ENCODE measurements around the gene SPSB3. TPM values are rescaled to one million over a fixed set of nuclear protein-coding genes. Genes with fewer than 3 reads are reported as not detected.

The SPSB3 gene
- total RNA-seq, 2 experiments from 2014 or later, result 21.4 to 22.1 TPM

GRCh38 chr16:1779741-1780676 is 2.4 kb downstream of the SPSB3 start:
- POLR2A ChIA-PET, result no interaction called here
- CTCF ChIA-PET, result interaction anchor here (0.9 kb wide), 1 partner anchor 411 kb away, joined by 3 read pairs; no protein-coding TSS in a partner anchor

- POLR2A ChIA-PET, result no interaction called here
Measured at GRCh38 chr16:1779234-1779701, 3.1 kb downstream of the SPSB3 start.

GRCh38 chr16:1778200-1779179 is 3.9 kb downstream of the SPSB3 start:
- CTCF ChIA-PET, result no interaction called here
- POLR2A ChIA-PET, result interaction anchor here (0.6 kb wide), 1 partner anchor 280 kb away, joined by 9 read pairs; no protein-coding TSS in a partner anchor

More at GRCh38 chr16:1779234-1779701, 3.1 kb downstream of the SPSB3 start:
- CTCF ChIA-PET, result no interaction called here

- CTCF ChIA-PET, result no interaction called here
- POLR2A ChIA-PET, result interaction anchor here (0.6 kb wide), 2 partner anchors 37 to 279 kb away, joined by 6 to 9 read pairs; no protein-coding TSS in a partner anchor
Measured at GRCh38 chr16:1777375-1778199, 4.8 kb downstream of the SPSB3 start.

GRCh38 chr16:1776991-1777374 is 5.4 kb downstream of the SPSB3 start:
- POLR2A ChIA-PET, result interaction anchor here (0.6 kb wide), 1 partner anchor 38 kb away, joined by 6 read pairs; no protein-coding TSS in a partner anchor
- CTCF ChIA-PET, result no interaction called here

- POLR2A ChIA-PET, result no interaction called here
- CTCF ChIA-PET, result no interaction called here
Measured at GRCh38 chr16:1776672-1776955, 5.8 kb downstream of the SPSB3 start.

GRCh38 chr16:1775846-1776671 is 6.3 kb downstream of the SPSB3 start:
- ChIA-PET POLR2A (no interaction called here), CTCF (no interaction called here)

- ChIA-PET POLR2A (interaction anchor here (1.8 kb wide), 1 partner anchor 190 kb away, joined by 4 read pairs; the partner anchor contains the start of gene RPS2), CTCF (interaction anchor here (1.2 to 1.6 kb wide), 2 partner anchors 7 to 66 kb away, joined by 4 to 7 read pairs; partner anchors contain the start of genes NUBP2 and SPSB3)
Measured at GRCh38 chr16:1775006-1775845, 7.1 kb downstream of the SPSB3 start.

- CTCF ChIA-PET, result interaction anchor here (0.7 to 1.6 kb wide), 3 partner anchors 8 to 69 kb away, joined by 3 to 7 read pairs (median 4); partner anchors contain the start of genes NUBP2 and SPSB3
- POLR2A ChIA-PET, result interaction anchor here (1.8 to 5.2 kb wide), 2 partner anchors 8 to 190 kb away, joined by 4 to 42 read pairs; partner anchors contain the start of genes NUBP2, RPS2 and SPSB3
Measured at GRCh38 chr16:1774448-1774780, 8.0 kb downstream of the SPSB3 start.

GRCh38 chr16:1773703-1774447 is 8.5 kb downstream of the SPSB3 start:
- ChIA-PET POLR2A (interaction anchor here (0.6 to 5.2 kb wide), 3 partner anchors 8 to 424 kb away, joined by 3 to 42 read pairs (median 4); partner anchors contain the start of genes NUBP2, RPS2 and SPSB3), CTCF (interaction anchor here (0.7 to 1.6 kb wide), 3 partner anchors 9 to 68 kb away, joined by 3 to 7 read pairs (median 4); partner anchors contain the start of genes NUBP2 and SPSB3)

- ChIA-PET CTCF (interaction anchor here (0.7 to 3.5 kb wide), 7 partner anchors 9 to 352 kb away, joined by 3 to 19 read pairs (median 3); partner anchors contain the start of genes MAPK8IP3, NUBP2 and SPSB3), POLR2A (interaction anchor here (0.8 to 5.2 kb wide), 3 partner anchors 9 to 187 kb away, joined by 4 to 42 read pairs (median 9); partner anchors contain the start of genes MAPK8IP3, NUBP2 and SPSB3)
Measured at GRCh38 chr16:1772908-1773702, 9.3 kb downstream of the SPSB3 start, which contains the start of gene MRPS34. MRPS34 (minus strand) TSS chr16:1773134; CDS start chr16:1773119, 15 bp downstream.

- ChIA-PET CTCF (interaction anchor here (0.7 to 3.5 kb wide), 6 partner anchors 11 to 351 kb away, joined by 3 to 19 read pairs (median 3); partner anchors contain the start of genes MAPK8IP3, NUBP2 and SPSB3), POLR2A (interaction anchor here (0.8 to 5.2 kb wide), 4 partner anchors 10 to 188 kb away, joined by 3 to 42 read pairs (median 6); partner anchors contain the start of genes MAPK8IP3, NUBP2 and SPSB3)
Measured at GRCh38 chr16:1772362-1772907, 9.9 kb downstream of the SPSB3 start, which contains the start of gene EME2. EME2 (plus strand) TSS chr16:1772810; CDS start chr16:1773228, 418 bp downstream.

GRCh38 chr16:1771864-1772361 is 10.5 kb downstream of the SPSB3 start:
- ChIA-PET POLR2A (interaction anchor here (0.8 to 5.2 kb wide), 3 partner anchors 10 to 66 kb away, joined by 3 to 42 read pairs (median 9); partner anchors contain the start of genes MAPK8IP3, NUBP2 and SPSB3), CTCF (interaction anchor here (0.7 to 3.5 kb wide), 5 partner anchors 11 to 67 kb away, joined by 3 to 19 read pairs (median 3); partner anchors contain the start of genes NUBP2 and SPSB3)

Data from activated CD8-positive, alpha-beta memory T cell treated with anti-CD3 and anti-CD28 coated beads for 36 hours (primary cell).